Measurements from ENCODE around the gene NEDD4L. TPM values are rescaled to one million over a fixed set of nuclear protein-coding genes. Genes with fewer than 3 reads are reported as not detected.

Gene NEDD4L
- total and polyA plus RNA-seq, 3 donors from 2014 or later: 14.3 to 43.1 (median 42.7) TPM

- TF ChIP-seq POLR2A (IDR thresholded peaks at IDR 0.05): no peak
- TF ChIP-seq CTCF (IDR thresholded peaks at IDR 0.05): no peak
- 81 to 89% methylated on average over 6 of the region's 6 CpGs for WGBS, 2 donors
- H3K27ac ChIP-seq: no peak overlapping the region
- H3K9me3 ChIP-seq: no peaks in the 10 kb centered on the region
- intact Hi-C loops (cut with DNase I; ENCODE audit: low total_unique reads): no loop called here
- no peak overlapping the region for H3K4me3 ChIP-seq
- no peaks in the 10 kb centered on the region for H3K27me3 ChIP-seq
- no peaks in the 10 kb centered on the region for H3K36me3 ChIP-seq (ENCODE audit: low read depth, missing control alignments)
- DNase-seq: no peak
- H3K4me1 ChIP-seq: no peaks in the 10 kb centered on the region
Observed at GRCh38 chr18:58106289-58107070, 62.5 kb downstream of the NEDD4L start.

- no peak for TF ChIP-seq POLR2A (IDR thresholded peaks at IDR 0.05)
- TF ChIP-seq CTCF (IDR thresholded peaks at IDR 0.05): no peak
- H3K27ac ChIP-seq: no peak overlapping the region
- intact Hi-C loops (cut with DNase I; ENCODE audit: low total_unique reads): no loop called here
- no peaks in the 10 kb centered on the region for H3K4me1 ChIP-seq
- WGBS, 2 donors: 81 to 85% methylated on average over 2 of the region's 2 CpGs
- no peaks in the 10 kb centered on the region for H3K9me3 ChIP-seq
- no peaks in the 10 kb centered on the region for H3K36me3 ChIP-seq (ENCODE audit: low read depth, missing control alignments)
- no peak for DNase-seq
- no peak overlapping the region for H3K4me3 ChIP-seq
- H3K27me3 ChIP-seq: no peaks in the 10 kb centered on the region
Observed at GRCh38 chr18:58109256-58109655, 65.2 kb downstream of the NEDD4L start.

- no peaks in the 10 kb centered on the region for H3K4me1 ChIP-seq
- no peak overlapping the region for H3K27ac ChIP-seq
- no peaks in the 10 kb centered on the region for H3K9me3 ChIP-seq
- no peaks in the 10 kb centered on the region for H3K27me3 ChIP-seq
- no peak overlapping the region for H3K4me3 ChIP-seq
- no peak for DNase-seq
- TF ChIP-seq POLR2A (IDR thresholded peaks at IDR 0.05) (no peak), CTCF (IDR thresholded peaks at IDR 0.05) (no peak)
- WGBS, 2 donors: 67 to 82% methylated on average over 5 to 6 of the region's 6 CpGs
- intact Hi-C loops (cut with DNase I; ENCODE audit: low total_unique reads): no loop called here
- H3K36me3 ChIP-seq (ENCODE audit: low read depth, missing control alignments): no peaks in the 10 kb centered on the region
Observed at GRCh38 chr18:58110398-58110797, 66.4 kb downstream of the NEDD4L start.

- no peak for TF ChIP-seq CTCF (IDR thresholded peaks at IDR 0.05)
- no peak for TF ChIP-seq POLR2A (IDR thresholded peaks at IDR 0.05)
- no peak for DNase-seq
- Histone ChIP-seq H3K27me3 (no peaks in the 10 kb centered on the region), H3K36me3 (ENCODE audit: low read depth, missing control alignments) (no peaks in the 10 kb centered on the region), H3K4me1 (no peaks in the 10 kb centered on the region), H3K9me3 (no peaks in the 10 kb centered on the region), H3K4me3 (no peak overlapping the region), H3K27ac (no peak overlapping the region)
- intact Hi-C loops (cut with DNase I; ENCODE audit: low total_unique reads): no loop called here
- WGBS, 2 donors: 84 to 96% methylated on average over 1 of the region's 1 CpG
Observed at GRCh38 chr18:58112174-58112573, 68.1 kb downstream of the NEDD4L start.

GRCh38 chr18:58113337-58113736, 69.3 kb downstream of the NEDD4L start:
- WGBS, 2 donors: 87 to 90% methylated on average over 3 of the region's 3 CpGs
- H3K4me1 ChIP-seq: no peaks in the 10 kb centered on the region
- no peak for DNase-seq
- TF ChIP-seq CTCF (IDR thresholded peaks at IDR 0.05) (no peak), POLR2A (IDR thresholded peaks at IDR 0.05) (no peak)
- intact Hi-C loops (cut with DNase I; ENCODE audit: low total_unique reads): no loop called here
- no peak overlapping the region for H3K4me3 ChIP-seq
- H3K27ac ChIP-seq: no peak overlapping the region
- H3K27me3 ChIP-seq: no peaks in the 10 kb centered on the region
- H3K9me3 ChIP-seq: no peaks in the 10 kb centered on the region
- no peaks in the 10 kb centered on the region for H3K36me3 ChIP-seq (ENCODE audit: low read depth, missing control alignments)

Data from testis (tissue), 3 donors.